Measurements from ENCODE around the gene LCP1.
"Not testable (repeated sequence)": the region's sequence is repeated elsewhere in the genome, so short reads cannot be mapped to it uniquely, and the experiment has no call there.

LCP1 gene

DNA sequence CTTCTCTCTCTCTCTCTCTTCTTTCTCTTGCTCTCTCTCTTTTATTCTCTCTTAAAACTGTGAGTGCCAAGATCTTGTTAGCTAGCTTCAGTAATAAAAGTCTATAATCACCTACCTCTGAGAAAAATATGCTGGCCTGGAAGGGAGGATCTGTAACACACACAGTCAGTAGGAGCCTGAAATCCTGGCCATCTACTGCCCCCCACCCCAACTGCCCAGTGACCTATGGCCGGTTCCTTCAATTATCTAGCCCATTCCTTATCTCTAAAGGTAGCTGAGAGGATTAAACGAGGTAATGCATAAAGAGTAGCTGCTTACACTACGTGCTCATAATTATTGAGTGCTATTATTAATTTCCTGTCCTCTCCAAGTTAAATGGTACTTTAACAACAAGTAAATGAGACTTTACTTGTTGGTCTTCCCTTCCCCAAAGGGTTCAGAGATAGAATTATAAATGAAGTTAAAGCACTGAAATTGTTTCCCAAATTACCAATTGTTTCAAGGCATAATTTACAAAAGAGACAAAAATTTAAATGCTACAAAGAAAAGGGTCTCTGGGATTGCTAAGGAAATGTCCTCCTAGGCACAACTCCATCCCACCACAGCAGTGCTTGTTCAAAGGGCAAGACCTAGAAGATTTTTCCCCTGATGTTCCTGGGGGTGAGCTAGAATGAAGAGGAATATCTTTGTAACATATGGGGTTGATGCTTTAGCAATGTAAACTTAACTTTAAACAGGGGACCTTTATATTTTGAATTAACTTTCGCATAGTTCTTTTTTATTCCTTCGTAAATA is 1.8 kb downstream of the LCP1 start:
- DNase-seq, result no peak

DNA sequence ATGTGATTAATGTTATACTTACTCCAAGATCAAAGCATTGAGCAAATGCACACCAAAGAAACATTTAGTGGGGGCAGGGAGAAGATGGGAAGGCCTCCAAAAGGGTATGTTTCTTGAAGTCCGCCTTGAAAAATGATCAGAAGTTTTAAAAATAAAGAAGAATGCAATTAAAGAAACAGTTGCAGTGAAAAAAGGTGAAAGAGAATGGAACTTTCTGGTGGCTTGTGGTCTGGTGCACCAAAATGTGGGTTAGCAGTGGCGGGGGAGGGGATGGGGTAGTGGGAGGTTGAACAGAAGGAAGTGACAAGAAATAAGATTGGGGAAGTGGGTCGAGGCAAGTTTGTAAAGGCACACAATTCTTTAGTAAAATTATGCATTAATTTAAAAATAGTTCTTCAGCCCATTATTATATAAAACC is 2.5 kb downstream of the LCP1 start:
- DNase-seq, result peak; percentile 80

DNA sequence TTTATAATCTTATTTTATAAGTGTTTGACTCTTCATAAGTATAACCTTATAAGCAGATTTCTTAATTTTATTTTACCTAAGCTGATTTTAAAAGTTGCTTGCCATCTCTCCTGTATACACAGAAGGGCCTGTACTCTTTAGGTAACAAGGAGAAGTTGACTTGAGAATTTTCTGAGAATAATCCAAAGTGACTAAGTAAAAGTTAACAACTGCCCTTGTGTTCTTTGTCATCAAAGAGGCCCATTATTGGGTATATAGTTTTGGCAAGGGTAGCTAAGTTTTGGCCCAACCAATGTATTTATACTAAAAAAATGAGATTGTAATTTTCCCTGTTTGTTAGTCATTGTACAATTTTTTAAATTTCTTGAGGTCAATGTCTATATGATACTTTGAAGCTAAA is 3.2 kb downstream of the LCP1 start:
- DNase-seq, result no peak

DNA sequence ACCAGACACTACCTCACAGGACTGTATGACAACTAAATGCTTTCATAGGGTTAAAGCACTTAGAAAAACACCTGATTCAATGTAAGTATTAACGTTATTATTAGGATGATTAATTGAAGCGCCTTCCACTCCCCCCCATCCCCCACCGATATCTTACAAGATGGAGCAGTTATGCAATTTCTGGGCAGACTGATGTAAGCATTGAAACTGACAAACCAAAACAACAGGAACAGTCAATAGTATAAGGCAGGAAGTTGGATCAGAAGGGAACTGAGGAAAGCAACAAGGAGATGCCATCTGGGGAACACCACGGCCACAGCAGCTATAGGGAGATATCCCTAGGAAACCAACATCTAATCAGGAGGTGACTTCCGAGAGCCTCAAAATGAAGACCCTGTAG is 3.8 kb downstream of the LCP1 start:
- no peak for DNase-seq

DNA sequence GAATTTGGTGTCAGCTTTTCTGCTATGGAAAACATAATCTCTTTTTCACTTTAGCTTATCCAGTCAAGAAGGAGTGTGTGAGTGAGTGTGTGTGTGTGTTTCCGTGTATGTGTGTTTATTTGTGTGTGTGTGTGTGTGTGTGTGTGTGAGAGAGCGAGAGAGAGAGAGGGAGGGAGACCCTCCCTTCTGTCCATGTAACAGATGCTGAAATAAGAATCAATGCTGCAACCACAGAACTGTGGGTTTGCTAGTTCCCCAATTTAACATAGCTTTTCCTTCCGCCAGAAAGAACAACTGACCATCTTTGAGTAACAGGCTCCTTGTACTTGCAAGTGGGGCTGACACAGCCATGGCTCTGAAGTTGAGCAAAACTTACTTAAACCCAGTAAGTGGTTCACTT is 5.2 kb downstream of the LCP1 start:
- DNase-seq, result peak; percentile 58

DNA sequence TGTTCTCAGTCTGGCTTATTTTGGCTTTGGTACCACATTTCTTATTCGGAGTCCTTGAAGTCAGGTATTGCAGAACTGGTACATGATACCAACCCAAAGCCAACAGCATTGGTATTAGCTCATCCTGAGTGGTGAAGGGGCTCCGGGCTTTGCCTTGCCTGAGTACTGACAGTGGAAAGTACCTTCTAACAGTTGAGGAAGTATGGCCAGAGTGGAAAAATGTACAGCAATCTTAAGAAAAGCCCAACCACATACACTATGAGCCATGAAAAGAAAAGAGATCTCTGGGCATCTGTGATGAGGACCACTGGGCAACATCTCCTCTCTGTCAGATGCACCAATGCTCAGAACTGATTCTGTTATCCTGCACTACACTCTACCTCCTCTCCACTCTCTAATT is 8.3 kb downstream of the LCP1 start:
- DNase-seq, result peak; percentile 63

DNA sequence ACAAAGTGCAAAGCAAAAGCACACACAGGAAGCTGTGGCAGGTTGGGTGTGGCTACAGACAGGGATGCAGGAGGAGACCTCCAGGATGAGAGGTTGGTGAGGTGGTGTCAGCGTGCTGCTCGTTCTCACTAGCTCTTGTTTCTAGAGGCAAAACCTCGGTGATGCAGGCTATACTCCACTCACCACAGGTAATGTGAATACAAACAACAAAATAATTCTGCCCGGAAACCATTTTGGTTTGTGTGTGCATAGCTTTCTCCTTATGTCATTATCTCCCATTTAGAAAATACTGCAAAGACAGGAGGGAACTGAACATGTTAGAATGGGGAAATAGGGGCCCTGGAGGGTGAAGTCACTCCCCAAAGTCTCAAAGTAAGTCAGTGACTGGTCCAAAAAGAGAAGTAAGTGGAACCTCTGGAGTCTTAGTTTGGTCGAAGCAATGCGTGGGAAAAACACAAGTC is 9.4 kb downstream of the LCP1 start:
- DNase-seq, result peak; percentile 73

DNA sequence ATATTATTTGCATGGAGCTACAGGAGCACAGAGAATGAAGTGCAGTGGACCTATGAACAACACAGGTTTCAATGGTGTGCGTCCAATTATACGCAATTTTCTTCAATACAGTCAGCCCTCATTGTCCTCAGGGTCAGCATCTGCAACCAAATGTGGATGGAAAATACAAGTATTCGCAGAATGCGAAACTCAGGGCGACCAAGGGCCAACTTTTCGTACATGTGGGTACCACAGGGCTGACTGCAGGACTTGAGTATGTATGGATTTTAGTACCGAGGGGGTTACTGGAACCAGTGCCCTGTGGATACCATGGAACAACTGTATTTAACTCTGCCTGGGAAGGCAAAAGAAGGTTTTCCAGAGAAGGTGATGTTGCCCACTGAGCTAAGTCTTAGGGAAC is 10.2 kb downstream of the LCP1 start:
- no peak for DNase-seq

DNA sequence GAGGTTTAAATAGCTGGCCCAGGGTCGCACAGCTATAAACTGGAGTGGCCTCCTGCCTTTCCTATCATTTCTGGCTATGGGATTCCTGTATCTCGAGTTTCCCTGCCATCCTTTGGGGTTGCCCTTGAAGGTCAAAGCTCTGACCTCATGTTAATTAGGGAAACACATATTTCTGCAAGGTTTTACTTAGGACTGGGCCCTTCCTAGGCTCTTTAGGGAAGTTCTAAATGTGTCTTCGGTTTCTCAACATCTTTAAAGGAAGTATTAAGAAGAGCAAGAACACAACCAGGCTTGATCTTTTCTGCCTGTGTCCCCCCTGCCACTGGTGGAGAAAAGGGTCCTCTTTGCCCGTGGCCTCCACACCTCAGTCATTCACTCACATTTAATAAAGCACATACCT is 10.8 kb downstream of the LCP1 start:
- no peak for DNase-seq

DNA sequence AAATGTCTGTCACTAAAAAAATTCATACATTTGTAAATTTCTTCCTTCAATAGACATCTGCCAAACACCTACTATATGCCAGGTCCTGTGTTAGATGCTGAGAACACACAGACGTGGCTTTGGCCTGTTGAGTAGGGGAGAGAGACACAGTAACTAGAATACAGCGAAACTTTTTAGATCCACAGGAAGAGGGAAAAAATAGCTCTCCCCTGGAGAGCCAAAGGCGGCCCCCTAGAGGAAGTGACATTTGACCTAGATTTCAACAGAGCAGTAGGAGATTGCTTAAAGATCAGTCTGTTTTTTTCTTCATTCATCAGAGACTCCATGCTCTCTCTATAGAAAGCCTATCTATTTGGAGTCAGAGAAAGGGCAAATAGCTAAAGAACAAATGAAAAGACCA is 11.3 kb downstream of the LCP1 start:
- DNase-seq, result peak; percentile 62

DNA sequence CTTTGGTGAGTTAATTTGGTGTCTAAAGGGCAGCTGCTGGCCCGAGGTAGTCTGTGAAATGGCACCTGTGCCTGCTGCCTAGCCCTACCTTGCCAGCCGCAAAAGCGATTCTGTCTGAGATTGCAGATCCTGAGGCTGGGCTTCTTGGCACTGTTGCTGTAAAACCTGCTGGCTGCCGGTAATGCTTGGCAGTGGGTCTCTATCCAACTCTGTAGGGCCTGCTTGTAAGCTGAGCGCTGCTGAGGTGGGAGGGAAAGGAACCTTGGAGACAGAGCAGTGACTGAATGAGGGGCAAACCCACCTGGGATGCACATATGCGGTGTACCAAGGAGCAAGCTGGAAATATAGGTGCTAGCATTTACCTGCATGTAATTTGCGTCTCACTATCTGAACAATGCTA is 11.7 kb downstream of the LCP1 start:
- DNase-seq, result no peak

DNA sequence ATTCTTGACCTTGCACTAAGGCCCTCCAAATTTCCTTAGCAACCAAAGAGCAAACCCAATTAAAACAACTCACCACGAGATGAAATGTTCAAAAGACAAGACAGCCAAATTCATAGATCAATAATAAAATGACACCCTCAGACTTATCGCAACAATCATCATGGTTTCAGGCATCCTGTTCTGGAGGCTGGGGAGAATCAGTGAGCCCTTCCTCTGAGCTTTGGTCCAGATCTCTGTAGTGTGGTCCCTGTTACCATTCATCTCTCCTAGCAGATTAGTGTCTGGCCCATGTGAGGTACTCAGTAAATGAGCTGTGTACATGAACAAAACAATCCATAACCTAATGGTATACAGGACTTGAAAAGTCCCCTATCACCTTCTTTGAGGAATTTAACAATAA is 12.2 kb downstream of the LCP1 start:
- no peak for DNase-seq

DNA sequence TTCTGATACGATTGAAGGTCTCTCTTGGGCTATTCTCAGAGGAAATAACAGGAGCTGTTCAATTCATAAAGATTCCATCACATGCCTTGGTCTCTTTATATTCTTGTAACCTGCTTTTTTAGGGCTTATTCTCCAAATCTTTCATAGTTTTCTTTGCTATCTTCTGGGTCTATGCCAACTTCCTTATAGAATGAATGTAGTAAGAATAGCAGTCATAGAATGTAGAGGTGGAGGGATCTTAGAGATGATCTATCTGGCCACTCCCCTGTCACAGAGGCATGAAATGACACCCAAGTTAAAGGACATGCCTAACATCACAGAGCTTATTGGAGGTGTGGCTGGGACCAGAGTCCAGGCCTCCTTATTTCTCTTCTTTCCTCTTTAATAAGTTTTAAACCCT is 13.2 kb downstream of the LCP1 start:
- no peak for DNase-seq

DNA sequence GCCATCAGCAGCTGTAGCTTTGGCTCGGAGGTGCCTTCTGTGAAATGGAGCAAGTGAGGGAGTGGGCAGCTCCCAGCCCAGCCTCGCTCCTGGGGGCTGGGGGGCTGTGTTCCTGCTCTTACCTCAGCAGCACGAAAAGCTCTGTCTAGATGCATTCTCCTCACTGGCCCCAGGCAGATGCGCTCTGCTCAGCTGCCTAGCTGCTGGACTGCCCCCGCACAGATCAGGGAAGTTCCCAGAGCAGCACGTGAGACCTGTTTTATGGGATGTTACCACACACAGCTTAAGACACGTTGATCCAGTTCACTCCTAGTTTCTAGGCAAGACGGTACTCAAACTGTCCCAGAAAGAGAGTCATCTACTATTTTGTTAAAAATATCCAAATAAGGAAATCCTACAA is 13.6 kb downstream of the LCP1 start:
- peak; percentile 66 for DNase-seq

DNA sequence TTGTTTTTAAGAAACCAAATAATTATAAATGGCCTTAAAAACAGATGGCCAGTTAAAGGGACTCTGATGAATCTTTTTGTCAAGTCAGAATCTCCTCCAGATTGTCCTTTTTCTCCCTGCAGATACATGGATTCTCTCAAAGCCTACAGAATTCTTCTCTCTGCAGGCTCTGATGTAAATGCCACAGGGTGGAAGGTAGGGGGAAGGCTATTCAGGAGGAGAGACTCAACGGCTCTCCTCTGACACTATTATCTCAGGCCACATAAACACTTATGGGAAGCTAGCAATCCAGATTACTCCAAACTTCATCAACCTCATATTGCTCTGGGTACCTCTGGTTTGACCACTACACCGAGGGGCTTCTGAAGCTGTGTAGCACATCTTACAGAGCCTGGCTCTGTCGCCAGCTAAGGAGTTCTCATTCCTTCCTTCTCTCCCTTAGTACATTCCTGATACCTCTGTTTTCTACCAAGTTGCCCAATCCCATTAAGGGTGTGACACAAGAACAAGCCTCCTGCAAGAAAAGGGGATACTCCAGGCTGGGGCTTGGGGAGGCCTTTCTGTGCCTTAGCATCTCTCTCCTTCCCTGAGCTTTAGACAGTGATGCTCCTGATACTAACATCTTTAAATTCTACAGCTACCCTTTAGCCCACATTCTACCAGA is 14.9 kb downstream of the LCP1 start:
- no peak for DNase-seq

DNA sequence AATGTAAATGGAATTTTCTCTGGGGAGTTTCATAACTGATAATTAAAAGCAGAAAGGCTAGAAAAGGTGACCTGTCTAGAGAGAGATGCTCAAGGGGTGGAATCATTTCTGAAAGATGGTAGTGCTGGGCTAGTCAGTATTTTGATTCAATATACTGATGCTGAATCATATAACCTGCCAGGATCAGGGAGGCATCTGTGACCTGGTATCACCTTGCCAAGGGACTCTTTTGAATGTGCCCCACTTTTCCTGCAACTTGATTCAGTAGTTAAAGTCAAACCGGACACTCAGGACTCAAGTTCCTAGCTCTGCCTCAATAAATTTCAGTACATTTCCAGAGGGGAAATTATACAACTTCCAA is 15.8 kb downstream of the LCP1 start:
- no peak for DNase-seq

DNA sequence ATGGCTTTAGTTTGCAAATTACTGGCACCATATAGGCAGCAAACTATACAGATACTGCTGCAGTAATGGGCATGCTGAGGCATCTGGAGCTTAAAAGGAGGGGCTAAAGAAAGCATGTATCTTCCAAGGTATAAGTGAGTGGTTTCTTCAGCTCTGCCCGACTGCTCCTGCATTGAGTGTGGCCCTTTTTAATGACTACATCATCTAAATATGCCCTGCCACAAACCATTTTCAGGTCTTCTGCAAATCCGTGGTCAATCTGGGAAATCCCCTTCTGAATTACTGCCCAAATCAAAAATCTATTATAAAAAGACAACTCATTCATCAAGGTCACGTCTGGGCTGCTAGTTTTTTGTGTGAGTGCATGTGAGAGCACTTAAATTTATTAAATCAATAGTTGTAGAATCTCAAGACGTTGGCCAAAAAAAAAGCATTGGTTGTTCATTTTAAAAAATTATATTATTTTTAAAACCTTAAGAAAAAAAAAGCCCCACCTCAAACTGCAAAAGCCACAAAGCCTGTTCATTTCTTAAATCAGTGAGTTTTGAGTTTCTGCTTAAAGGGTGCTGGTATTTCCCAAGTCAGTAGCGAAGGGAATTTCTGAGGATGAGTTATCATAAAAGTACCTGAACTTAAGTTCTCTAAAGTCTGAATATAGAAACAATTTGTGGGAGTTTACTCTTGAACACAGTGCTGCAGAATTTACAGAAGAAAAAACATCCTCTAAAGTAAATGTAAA is 16.3 kb downstream of the LCP1 start:
- DNase-seq, result peak; percentile 64

DNA sequence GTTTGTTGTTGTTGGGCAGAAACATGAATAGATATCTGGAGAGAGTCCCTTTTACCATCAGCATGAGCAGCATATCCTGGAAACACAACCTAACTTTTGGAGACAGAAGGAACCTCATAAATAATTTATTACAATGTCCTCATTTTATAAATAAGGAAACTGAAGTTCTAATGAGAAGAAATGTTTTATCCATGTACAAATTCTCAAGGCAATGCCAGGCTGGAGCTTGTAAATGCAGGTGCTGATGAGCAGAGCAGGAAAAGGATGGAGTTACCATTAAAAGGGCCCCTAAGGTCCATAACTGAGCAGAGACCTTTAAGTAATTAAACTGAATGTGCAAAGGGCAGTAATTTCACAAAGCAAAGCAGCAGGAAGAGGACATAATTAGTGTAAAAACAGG is 17.3 kb downstream of the LCP1 start:
- no peak for DNase-seq

DNA sequence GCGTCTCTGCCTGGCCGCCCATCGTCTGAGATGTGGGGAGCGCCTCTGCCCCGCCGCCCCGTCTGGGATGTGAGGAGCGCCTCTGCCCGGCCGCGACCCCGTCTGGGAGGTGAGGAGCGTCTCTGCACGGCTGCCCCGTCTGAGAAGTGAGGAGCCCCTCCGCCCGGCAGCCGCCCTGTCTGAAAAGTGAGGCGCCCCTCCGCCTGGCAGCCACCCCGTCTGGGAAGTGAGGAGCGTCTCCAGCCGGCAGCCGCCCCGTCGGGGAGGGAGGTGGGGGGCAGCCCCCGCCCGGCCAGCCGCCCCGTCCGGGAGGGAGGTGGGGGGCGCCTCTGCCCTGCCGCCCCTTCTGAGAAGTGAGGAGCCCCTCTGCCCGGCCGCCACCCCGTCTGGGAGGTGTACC is 19.2 kb downstream of the LCP1 start:
- not testable (repeated sequence) for DNase-seq

DNA sequence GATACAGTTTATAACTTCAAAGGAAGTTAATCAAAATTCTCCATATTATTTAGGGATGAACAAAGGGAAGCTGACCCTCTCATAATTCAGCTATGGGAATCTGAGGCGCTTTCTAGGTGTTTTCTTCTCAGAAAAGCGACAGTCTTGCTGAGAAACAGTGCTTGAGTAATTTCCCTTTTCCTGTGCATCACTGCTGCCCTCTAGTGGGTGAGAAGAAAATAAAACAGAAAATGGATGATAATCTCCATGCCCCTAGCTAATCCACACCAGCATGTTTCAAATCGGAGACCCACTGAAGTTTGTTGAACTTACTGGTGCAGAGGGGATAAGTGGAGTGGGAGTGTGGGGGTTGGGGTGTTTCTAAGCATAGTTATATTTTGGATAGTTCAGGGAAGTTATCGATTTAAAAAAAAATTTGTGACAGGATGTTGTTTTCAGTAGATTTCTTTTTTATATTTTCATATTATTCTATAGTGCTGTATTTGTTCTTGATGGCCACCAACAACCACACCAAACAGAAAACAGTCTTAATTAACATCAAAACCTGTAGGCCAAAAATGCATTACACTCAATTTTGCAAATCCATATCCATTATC is 21.4 kb downstream of the LCP1 start:
- peak; percentile 83 for DNase-seq

DNA sequence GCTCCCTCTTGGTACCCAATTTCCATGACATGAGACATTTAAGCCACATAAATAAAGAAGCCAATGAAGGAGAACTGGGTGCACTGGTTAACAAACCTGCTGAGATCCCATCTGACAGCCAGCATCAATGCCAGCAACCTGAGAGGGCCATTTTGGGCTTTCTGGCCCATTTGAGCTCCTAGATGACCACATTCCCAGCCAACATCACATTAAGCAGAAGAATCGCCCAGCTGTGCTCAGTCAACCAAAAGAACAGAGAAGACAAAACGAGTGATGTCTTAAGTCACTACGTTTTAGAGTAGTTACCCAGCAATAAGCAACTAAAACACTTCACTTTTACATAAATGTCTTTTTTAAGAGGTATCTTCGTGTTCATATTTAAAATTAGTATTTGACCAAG is 21.9 kb downstream of the LCP1 start:
- DNase-seq, result no peak

DNA sequence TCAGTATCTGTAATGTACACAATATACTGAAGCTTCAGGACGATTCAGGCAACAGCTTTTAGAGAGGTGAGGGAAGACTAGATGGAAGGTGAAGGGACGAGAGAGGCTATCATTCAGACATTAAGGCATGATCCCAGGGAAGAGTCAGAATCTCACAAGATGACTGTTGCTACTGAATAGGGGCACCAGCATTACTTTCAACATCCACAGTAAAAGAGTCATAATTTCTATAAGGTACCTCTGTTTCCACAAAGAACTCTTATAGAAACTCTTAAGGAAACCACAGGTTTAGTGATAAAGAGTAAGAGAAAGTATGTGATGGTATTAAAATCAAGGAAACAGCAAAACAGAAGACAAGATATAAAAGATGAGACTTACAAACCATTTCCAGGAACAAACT is 23.0 kb downstream of the LCP1 start:
- no peak for DNase-seq

DNA sequence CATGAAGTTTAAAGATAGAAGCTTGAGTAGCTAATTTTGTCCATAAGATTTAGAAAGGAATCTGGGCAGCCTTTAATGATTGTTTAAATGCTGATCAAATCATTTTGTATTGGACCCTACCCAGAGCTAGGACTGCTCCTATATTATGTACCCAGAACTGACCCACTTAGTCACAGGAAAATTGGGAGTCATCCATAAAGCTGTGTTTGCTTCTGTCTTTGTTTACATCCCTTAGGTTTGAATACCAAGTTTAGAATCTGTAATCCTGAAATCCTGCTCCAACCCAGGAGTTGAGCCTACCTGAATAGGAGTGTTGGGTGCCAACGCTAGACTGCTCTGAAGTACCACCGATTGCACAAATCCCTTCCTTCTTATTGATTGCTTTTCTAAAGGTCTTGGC is 23.8 kb downstream of the LCP1 start:
- no peak for DNase-seq
